A673 (cell line): ENCODE measurements around the gene RASSF4. TPM values are rescaled to one million over a fixed set of nuclear protein-coding genes. Genes with fewer than 3 reads are reported as not detected.

ENCODE experiments used
- BruUV-seq: library from RNA; stranded (reverse); fragments of 400-500 nt; replicated peaks from 2 replicates; lab custom pipeline; 2021; lab: Mats Ljungman, UMichigan
- CTCF ChIA-PET: fragments of 300-600 bp; sonication (Branson Sonifier 250); formaldehyde crosslinking; loops from one replicate; lab custom pipeline; 2022; ENCODE audit warnings: antibody characterized with exemption; lab: Charles Lee
- POLR2A ChIA-PET: fragments of 300-600 bp; sonication (Branson Sonifier 250); formaldehyde crosslinking; loops from one replicate; lab custom pipeline; 2022; ENCODE audit warnings: antibody characterized with exemption; ENCODE audit not compliant: low non-redundant PET; lab: Charles Lee
- DNase-seq: peaks from one replicate; pipeline ENCODE4 v3.0.0-alpha.2; 2015; ENCODE audit warnings: low spot score
- H3K27ac ChIP-seq: fragments of 200-600 bp; sonication (generic); 2 replicates; pipeline ENCODE4 v1.5.1; 2016; ENCODE audit warnings: mixed run types, low read depth, mild to moderate bottlenecking, mixed read lengths, antibody characterized with exemption, low read length; ENCODE audit not compliant: poor library complexity, severe bottlenecking
- H3K27me3 ChIP-seq: fragments of 200-600 bp; sonication (generic); replicated peaks from 2 replicates; pipeline ENCODE4 v1.6.1; 2017; ENCODE audit warnings: mixed run types, low read depth, mild to moderate bottlenecking, mixed read lengths, antibody characterized with exemption, low read length; ENCODE audit not compliant: insufficient read depth, poor library complexity
- H3K36me3 ChIP-seq: fragments of 200-600 bp; sonication (generic); 2 replicates; pipeline ENCODE4 v1.6.1; 2016; ENCODE audit warnings: mixed run types, mild to moderate bottlenecking, mixed read lengths, antibody characterized with exemption, low read length; ENCODE audit not compliant: insufficient read depth, poor library complexity, severe bottlenecking
- H3K4me1 ChIP-seq: fragments of 200-600 bp; sonication (generic); 2 replicates; pipeline ENCODE4 v1.6.1; 2017; ENCODE audit warnings: mixed run types, mild to moderate bottlenecking, mixed read lengths, antibody characterized with exemption, low read length; ENCODE audit not compliant: insufficient read depth, poor library complexity, severe bottlenecking
- H3K4me3 ChIP-seq: fragments of 200-600 bp; sonication (generic); 2 replicates; pipeline ENCODE4 v1.5.1; 2016; ENCODE audit warnings: low read depth, mixed run types, mild to moderate bottlenecking, mixed read lengths, low read length; ENCODE audit not compliant: poor library complexity, severe bottlenecking
- H3K9me3 ChIP-seq: fragments of 200-600 bp; sonication (generic); 2 replicates; pipeline ENCODE4 v1.6.1; 2016; ENCODE audit warnings: mixed run types, low read depth, mild to moderate bottlenecking, mixed read lengths, antibody characterized with exemption, low read length; ENCODE audit not compliant: poor library complexity, severe bottlenecking
- EZH2 ChIP-seq: fragments of 200-600 bp; sonication (generic); IDR thresholded peaks from 2 replicates; pipeline ENCODE4 v1.6.1; 2017; ENCODE audit warnings: borderline replicate concordance, low read depth, mild to moderate bottlenecking, mixed read lengths, antibody characterized with exemption, low read length; ENCODE audit not compliant: poor library complexity, severe bottlenecking
- intact Hi-C: fragments of 100-400 bp; cut with micrococcal nuclease; formaldehyde crosslinking; loops from one replicate; pipeline ENCODE4 v1.10.0; 2022; ENCODE audit not compliant: unreplicated experiment
- total RNA-seq: library from RNA; stranded (reverse); gene quantifications from 2 replicates; pipeline ENCODE4 v1.2.3, GENCODE V29; 2021
- TF ChIP-seq, protein P1 (sequence below): fragments of 300-800, 200-600 bp; sonication (generic); conservative IDR thresholded peaks from 2 replicates; pipeline ENCODE4 v1.5.1; 2017; ENCODE audit warnings: low read depth, mild to moderate bottlenecking, antibody characterized with exemption, low read length, moderate library complexity, mixed read lengths

Gene RASSF4
- total RNA-seq, 1 experiment from 2014 or later, result 0.71 TPM

DNA sequence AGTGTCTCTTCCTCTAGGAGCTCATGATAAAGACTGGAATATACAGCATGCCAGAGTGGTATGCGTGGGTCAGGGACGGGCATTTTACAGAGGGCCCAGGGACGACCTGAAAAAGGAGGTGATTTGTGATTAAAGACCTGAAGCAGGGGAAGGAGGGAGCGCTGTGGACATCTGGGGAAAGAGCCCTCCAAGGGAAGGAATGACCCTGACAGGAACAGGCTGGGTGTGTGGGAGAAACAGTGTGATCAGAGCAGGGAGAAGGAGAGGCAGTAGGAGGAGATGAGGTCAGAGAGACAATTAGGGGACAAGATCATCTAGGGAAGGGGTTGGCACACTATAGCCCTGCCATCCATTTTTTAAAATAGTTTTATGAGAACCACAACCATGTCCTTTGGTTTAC is 3.4 kb upstream of the RASSF4 start:
- no peak for DNase-seq
- Histone ChIP-seq H3K27ac (no peak overlapping the region), H3K4me3 (no peak overlapping the region), H3K27me3 (no peaks in the 10 kb centered on the region), H3K4me1 (peaks cover 13% of the 10 kb centered on the region), H3K9me3 (no peaks in the 10 kb centered on the region), H3K36me3 (no peaks in the 10 kb centered on the region)
- BruUV-seq, result no TSS peak
- TF ChIP-seq EZH2, result no peak
- TF ChIP-seq, protein P1, sequence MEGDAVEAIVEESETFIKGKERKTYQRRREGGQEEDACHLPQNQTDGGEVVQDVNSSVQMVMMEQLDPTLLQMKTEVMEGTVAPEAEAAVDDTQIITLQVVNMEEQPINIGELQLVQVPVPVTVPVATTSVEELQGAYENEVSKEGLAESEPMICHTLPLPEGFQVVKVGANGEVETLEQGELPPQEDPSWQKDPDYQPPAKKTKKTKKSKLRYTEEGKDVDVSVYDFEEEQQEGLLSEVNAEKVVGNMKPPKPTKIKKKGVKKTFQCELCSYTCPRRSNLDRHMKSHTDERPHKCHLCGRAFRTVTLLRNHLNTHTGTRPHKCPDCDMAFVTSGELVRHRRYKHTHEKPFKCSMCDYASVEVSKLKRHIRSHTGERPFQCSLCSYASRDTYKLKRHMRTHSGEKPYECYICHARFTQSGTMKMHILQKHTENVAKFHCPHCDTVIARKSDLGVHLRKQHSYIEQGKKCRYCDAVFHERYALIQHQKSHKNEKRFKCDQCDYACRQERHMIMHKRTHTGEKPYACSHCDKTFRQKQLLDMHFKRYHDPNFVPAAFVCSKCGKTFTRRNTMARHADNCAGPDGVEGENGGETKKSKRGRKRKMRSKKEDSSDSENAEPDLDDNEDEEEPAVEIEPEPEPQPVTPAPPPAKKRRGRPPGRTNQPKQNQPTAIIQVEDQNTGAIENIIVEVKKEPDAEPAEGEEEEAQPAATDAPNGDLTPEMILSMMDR, result no peak
- ChIA-PET POLR2A (no interaction called here), CTCF (no interaction called here)
- intact Hi-C loops, result no loop called here

DNA sequence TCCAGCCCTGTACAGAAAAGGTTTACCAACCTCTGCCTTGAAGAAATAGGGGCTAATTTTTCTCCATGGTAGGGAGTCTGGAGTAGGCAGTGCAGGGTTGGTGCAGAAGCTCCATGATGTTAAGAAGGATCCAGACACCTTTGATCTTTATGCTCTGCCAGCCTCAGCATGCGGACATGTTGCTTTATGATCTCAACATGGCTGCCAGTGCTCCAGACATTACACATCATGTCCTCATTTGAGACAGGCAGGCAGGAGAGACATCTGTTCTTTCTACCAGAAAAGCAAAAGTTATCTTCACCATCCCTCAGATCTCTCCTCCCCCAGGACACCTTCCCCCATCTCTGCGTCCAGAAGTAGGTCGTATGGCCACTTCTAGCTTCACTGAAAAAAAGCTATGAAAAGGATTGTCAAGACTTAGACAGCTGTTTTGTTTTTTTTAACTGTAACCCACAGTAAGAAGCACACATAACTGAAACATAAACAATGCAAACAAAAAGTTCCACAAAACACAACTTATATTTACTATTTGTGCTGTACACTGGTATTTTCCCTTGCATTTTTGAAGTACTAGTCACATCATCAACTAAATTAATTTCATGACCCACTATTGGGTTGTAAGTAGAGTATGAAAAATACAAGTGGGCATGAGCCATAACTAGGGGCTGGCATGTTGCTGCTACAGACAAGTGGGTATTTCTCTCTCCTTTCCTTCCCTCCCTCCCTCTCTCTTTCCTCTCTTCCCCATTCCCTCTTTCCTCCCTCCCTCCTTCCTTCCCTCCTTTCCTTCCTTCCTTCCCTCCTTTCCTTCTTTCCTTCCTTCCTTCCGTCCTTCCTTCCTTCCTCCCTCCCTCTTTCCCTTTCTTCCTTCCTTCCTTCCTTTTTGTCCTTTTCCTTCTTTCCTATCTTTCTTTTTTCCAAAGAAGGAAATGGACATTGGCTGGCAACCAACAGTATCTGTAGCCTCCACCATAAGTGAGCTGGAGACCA is 2.6 kb upstream of the RASSF4 start:
- H3K27ac ChIP-seq, result no peak overlapping the region
- TF ChIP-seq, protein P1, result no peak
- TF ChIP-seq EZH2, result no peak
- no TSS peak for BruUV-seq
- peaks cover 13% of the 10 kb centered on the region for H3K4me1 ChIP-seq
- no peak overlapping the region for H3K4me3 ChIP-seq
- DNase-seq, result no peak
- CTCF ChIA-PET, result no interaction called here
- H3K27me3 ChIP-seq, result no peaks in the 10 kb centered on the region
- H3K9me3 ChIP-seq, result no peaks in the 10 kb centered on the region
- no peaks in the 10 kb centered on the region for H3K36me3 ChIP-seq
- intact Hi-C loops, result no loop called here
- POLR2A ChIA-PET, result no interaction called here

DNA sequence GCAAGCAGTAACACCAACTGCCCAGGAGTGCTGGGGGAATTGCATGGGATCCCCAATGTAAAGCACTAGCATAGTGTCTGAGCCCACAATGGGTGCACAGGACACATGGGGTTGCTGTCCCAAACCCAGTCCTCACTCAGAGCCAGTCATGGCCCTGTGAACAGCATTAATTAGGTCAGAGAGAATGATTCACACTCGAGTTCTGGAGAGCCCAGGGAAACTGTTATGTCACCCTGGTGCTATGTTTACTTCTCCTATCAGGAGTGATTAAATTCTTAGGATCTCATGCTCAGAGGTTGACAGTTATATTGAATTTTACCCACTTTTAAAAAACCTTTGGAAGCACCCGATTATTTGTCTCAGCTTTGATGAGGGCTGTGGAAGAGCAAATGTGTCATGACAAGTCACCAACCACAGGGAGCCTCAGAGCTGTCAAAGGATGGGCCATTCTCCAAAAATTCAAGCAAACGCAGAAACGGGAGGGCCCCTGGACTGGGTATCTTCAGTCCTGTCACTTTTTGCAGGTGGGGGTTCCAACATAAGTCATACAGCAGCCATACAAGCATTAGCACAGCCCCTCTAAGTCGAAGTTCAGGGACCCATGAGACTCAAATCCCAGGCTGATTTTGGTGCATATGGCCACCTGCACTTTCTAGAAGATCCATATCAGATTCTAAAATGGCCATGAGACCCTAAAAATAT is 1.3 kb upstream of the RASSF4 start:
- CTCF ChIA-PET, result no interaction called here
- TF ChIP-seq EZH2, result no peak
- TF ChIP-seq, protein P1, result no peak

More for the DNA sequence above, 1.3 kb upstream of the RASSF4 start:
- DNase-seq, result no peak
- no peaks in the 10 kb centered on the region for H3K9me3 ChIP-seq
- no peaks in the 10 kb centered on the region for H3K36me3 ChIP-seq
- H3K27ac ChIP-seq, result no peak overlapping the region
- H3K4me1 ChIP-seq, result peaks cover 13% of the 10 kb centered on the region
- intact Hi-C loops, result no loop called here
- BruUV-seq, result no TSS peak
- H3K27me3 ChIP-seq, result no peaks in the 10 kb centered on the region
- POLR2A ChIA-PET, result no interaction called here
- peak overlapping the region; percentile 78 for H3K4me3 ChIP-seq
